Endometrial microvascular endothelial cells (primary cell): Measurements from ENCODE around the gene ASPM. TPM values are rescaled to one million over a fixed set of nuclear protein-coding genes. Genes with fewer than 3 reads are reported as not detected.
"Not testable (repeated sequence)": the region's sequence is repeated elsewhere in the genome, so short reads cannot be mapped to it uniquely, and the experiment has no call there.

Experiments
- in situ Hi-C: cut with HindIII; loops from 2 replicates; pipeline ENCODE4 v1.10.0; 2017; ENCODE audit warnings: low sequenced_read_pairs, low pct_unique_long_range_greater_than_20kb; ENCODE audit errors: inconsistent ontology term
- total RNA-seq: library from RNA; depleted of rRNA; stranded (reverse); fragments of >200 nt; gene quantifications from one replicate; pipeline ENCODE4 v1.2.3, GENCODE V29; 2015; ENCODE audit errors: inconsistent ontology term

ASPM gene
- total RNA-seq, 1 donor from 2014 or later = 51.4 TPM

GRCh38 chr1:197093226-197093885, 53.1 kb downstream of the ASPM start:
- in situ Hi-C loops = no loop called here

GRCh38 chr1:197092491-197093023, 53.9 kb downstream of the ASPM start:
- in situ Hi-C loops = no loop called here

GRCh38 chr1:197083474-197083873, 63.0 kb downstream of the ASPM start:
- in situ Hi-C loops = no loop called here

GRCh38 chr1:197081117-197081753, 65.2 kb downstream of the ASPM start:
- in situ Hi-C loops = no loop called here

GRCh38 chr1:197080323-197080722, 66.1 kb downstream of the ASPM start:
- in situ Hi-C loops = no loop called here

- in situ Hi-C loops = no loop called here
These were observed 69.9 kb downstream of the ASPM start for GRCh38 chr1:197076585-197076984.

- in situ Hi-C loops = no loop called here
These were observed 72.5 kb downstream of the ASPM start for GRCh38 chr1:197073978-197074377.

- in situ Hi-C loops = no loop called here
These were observed 79.0 kb downstream of the ASPM start for GRCh38 chr1:197067457-197067818.

- in situ Hi-C loops = no loop called here
These were observed 79.6 kb downstream of the ASPM start, which contains the start of gene F13B for GRCh38 chr1:197066719-197067456. F13B (minus strand) TSS chr1:197067260; CDS start chr1:197067223, 37 bp downstream.

GRCh38 chr1:197066277-197066676, 80.2 kb downstream of the ASPM start:
- in situ Hi-C loops = no loop called here

- in situ Hi-C loops = no loop called here
These were observed 80.9 kb downstream of the ASPM start for GRCh38 chr1:197065559-197065958.

- in situ Hi-C loops = no loop called here
These were observed 83.3 kb downstream of the ASPM start for GRCh38 chr1:197063212-197063611.

- in situ Hi-C loops = no loop called here
These were observed 83.8 kb downstream of the ASPM start for GRCh38 chr1:197062692-197063091.

- in situ Hi-C loops = no loop called here
These were observed 97.4 kb downstream of the ASPM start for GRCh38 chr1:197049100-197049499.

GRCh38 chr1:197042676-197043341, 103.7 kb downstream of the ASPM start:
- in situ Hi-C loops = no loop called here

GRCh38 chr1:197041486-197042353, 104.7 kb downstream of the ASPM start:
- in situ Hi-C loops = no loop called here

GRCh38 chr1:197036861-197037260, 109.6 kb downstream of the ASPM start:
- in situ Hi-C loops = no loop called here

GRCh38 chr1:197034631-197035339, 111.7 kb downstream of the ASPM start:
- in situ Hi-C loops = not testable (repeated sequence)
